HG03159 (cell line): Measurements from ENCODE around the gene ITPKA.

Experiments
- ATAC-seq: cut with Tn5 transposase; IDR thresholded peaks from one replicate; pipeline ENCODE4 v1.9.1; 2021; ENCODE audit warnings: mild to moderate bottlenecking, moderate library complexity; ENCODE audit not compliant: unreplicated experiment

The ITPKA gene

DNA sequence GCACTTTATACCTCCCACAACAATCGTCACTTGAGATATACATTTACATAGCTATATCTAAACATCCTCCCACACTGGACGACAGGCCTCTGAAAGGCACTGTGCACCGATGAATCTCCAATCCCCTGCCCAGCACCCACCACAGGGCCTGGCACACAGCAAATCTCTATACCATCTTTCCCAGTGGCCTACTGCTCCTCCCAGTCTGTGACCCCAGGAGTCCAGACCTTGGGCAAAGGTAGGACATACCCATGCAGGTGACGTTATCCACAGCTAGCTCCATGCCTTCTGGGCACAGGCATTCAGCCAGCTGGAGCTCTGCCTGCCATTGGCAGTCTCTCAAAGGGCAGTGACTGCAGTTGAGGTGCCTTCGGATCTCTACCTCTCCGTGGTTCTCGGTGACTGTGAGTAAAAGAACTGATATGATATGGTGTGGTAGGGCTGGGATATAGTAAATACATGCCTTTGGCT, 14.2 kb downstream of the ITPKA start:
- ATAC-seq: no peak

GRCh38 chr15:41510728-41511127, 17.1 kb downstream of the ITPKA start:
- no peak for ATAC-seq

- ATAC-seq: no peak
These were observed 17.7 kb downstream of the ITPKA start for GRCh38 chr15:41511331-41511898.

DNA sequence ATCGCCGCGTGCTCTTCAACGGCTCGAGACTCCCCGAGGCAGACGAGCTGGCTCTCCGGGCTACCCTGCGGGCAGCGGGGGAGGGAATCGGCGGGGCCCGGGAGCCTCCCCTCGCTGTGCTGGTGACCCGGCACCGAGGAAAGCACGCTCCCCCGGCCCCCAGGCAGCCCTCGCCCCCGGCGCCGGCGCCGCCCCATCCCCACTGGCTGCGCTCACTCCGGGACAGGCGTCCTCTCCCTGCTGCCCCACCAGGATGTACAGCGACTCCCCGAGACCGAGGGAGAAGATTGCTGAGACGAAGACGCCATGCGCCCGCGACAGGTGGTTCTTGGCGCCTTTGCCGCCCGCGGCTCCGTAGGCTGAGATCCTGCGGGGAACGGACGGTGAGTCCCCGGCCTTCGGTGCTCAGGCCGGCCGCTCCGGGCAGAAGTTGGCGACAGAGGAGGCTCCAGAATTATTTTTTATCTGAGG, 18.3 kb downstream of the ITPKA start:
- no peak for ATAC-seq

- no peak for ATAC-seq
These were observed 18.9 kb downstream of the ITPKA start for GRCh38 chr15:41512512-41512939.

DNA sequence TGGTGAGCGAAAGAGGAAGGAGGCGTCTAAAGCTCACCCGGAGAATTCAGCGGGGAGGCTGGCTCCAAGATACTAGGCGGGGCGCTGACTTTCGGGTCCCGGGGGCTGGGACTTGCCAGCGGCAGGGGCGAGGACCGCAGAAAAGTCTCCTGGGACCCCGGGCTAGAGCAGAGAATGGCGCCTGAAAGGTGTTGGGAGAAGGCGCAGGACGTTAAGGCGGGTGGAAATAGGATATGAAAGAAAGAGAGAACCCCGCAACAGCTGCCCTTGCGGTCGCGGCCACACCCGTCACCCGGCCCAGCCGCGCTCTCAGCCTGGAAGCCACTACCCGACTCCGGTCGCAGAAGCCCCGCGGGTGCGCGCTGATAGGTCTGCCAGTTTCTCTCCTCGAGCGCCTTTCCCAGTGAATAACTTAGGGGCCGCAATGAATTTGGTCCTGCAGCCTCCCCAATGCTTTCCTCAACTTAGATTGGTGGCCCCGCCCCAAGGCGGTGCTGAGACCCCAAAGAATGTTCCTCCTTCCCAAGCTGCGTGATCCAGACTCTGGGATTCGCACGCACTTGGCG, 19.3 kb downstream of the ITPKA start:
- no peak for ATAC-seq

DNA sequence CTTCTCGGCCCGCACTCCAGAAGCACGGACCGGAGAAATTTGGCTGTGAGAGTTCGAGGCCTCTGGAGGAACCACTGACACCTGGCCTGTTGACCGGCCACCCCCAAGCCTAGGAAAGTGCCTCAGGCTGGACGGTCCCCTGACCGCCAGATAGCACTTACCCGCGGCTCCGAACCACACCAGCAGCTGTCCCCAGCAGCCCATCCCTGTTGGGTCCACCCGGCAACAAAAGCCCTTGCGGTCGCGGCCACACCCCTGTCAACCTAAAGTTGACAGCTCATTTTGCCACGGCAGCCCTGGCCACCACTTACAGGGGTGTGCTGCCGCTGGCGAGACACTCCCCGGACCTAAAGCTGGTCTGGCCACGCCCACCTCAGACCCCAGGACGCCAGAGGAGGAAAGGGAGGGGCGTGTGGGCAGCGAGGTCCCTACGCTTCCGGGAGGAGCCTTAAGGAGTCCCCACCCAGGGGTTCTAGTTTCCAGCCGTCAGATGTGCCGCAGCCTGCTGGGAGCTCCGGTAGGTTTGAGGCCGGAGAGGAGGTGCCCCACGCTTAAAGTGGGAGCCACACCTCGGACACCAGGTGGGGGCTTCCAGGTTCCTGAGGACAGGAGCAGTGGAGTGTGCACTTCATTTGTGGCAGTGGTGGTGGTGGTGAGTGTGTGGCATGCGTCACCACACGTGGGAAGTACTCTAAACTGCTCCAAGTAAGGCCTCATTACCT, 20.0 kb downstream of the ITPKA start, which contains the start of gene LTK:
TSS of gene LTK (minus strand) at position 322 of the 722 bp plus-strand sequence. CDS start at position 204, 118 bp downstream.
- ATAC-seq: no peak

GRCh38 chr15:41517895-41518449, 24.3 kb downstream of the ITPKA start:
- no peak for ATAC-seq

GRCh38 chr15:41520636-41521035, 27.0 kb downstream of the ITPKA start:
- ATAC-seq: no peak

GRCh38 chr15:41521614-41522013, 27.9 kb downstream of the ITPKA start:
- ATAC-seq: no peak

GRCh38 chr15:41523097-41523496, 29.4 kb downstream of the ITPKA start:
- ATAC-seq: no peak

GRCh38 chr15:41530363-41530956, 36.8 kb downstream of the ITPKA start:
- no peak for ATAC-seq

DNA sequence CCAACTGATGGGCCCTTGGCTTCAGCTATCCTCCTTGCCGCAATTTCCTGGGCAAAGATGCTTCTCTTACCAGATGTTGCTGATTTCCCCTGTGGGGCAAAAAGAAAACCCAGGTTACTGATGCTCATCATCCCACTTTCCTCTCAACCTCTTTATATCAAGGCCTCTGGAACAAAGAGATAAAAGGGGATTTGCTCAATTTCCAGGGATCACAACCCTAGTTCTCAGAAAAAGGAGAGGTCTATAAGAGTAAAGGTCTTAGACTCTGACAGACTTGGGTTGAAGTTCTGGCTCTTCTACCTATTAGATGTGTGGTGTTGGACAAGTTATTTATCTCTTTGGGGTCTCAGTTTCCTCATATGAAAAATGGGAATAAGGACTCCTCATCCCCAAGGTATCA, 41.9 kb downstream of the ITPKA start:
- ATAC-seq: no peak

- no peak for ATAC-seq
These were observed 43.2 kb downstream of the ITPKA start for GRCh38 chr15:41536866-41537265.

DNA sequence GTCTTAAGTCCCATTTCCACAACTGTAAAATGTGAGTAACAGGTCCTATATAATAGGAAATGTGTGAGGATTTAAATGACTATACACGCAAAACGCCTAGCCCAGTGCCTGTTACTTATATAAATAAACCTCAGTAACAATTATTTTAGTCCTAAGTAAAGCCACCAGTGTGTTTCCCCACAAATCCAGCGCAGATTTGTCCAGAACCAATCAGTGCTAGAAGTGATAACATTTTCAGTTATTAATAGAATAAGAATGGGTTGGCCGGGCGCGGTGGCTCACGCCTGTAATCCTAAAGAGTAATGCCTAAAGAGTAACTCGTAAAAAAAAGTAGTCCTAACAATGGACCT, 49.8 kb downstream of the ITPKA start:
- ATAC-seq: peak; percentile 16

GRCh38 chr15:41544650-41545015, 51.0 kb downstream of the ITPKA start:
- no peak for ATAC-seq

GRCh38 chr15:41545218-41545617, 51.5 kb downstream of the ITPKA start:
- ATAC-seq: no peak

- no peak for ATAC-seq
These were observed 53.4 kb downstream of the ITPKA start for GRCh38 chr15:41546851-41547786.

DNA sequence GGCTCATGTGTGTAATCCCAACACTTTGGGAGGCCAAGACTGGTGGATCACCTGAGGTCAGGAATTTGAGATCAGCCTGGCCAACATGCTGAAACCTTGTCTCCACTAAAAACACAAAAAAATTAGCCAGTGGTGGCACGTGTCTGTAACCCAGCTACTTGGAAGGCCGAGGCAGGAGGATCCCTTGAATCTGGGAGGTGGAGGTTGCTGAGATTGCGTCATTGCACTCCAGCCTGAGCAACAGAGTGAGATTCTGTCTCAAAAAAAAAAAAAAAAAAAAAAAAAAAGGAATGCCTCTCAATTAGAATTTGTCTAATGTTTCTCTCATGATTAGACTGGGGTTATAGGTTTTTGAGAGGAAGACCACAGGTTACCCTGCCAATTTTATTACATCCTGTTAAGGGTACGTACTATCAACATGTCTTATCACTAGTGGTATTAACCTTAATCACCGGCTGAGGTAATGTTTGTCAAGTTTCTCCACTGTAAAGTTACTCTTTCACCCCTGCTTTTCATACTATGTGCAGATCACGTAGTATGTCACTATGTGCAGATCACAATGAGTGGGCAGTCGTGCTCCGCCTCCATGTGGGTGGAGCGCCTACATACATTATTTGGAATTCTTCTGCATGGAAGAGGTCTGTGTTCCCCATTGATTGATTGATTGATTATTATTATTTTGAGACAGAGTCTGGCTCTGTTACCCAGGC, 56.5 kb downstream of the ITPKA start:
- ATAC-seq: no peak
